GM19328 (cell line): ENCODE measurements around the gene CCRL2.
"Not testable (repeated sequence)": the region's sequence is repeated elsewhere in the genome, so short reads cannot be mapped to it uniquely, and the experiment has no call there.

Experiments
- ATAC-seq: cut with Tn5 transposase; IDR thresholded peaks from one replicate; pipeline ENCODE4 v1.9.1; 2021; ENCODE audit warnings: mild to moderate bottlenecking, moderate library complexity; ENCODE audit not compliant: unreplicated experiment

The CCRL2 gene

DNA sequence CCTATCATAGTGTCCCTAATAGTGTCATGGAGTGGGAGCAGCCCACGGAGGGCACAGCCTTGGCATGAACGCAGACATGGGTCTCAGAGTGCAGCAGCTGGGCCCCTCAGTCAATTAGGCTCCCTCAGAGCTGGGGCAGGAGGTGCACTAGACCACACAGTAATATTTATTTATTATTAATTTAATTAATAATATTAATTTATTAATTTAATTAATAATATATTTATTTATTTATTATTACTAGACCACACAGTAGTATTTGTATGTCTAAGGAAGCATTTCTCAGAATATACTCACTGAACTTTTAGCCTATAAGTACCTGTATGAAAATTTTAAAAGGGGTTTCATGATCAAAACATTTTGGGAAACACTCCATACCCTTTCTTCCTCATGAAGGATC, 5.5 kb upstream of the CCRL2 start:
- no peak for ATAC-seq

GRCh38 chr3:46402902-46403301, 4.2 kb upstream of the CCRL2 start:
- ATAC-seq: not testable (repeated sequence)

- ATAC-seq: no peak
Measured at GRCh38 chr3:46405301-46406019, 1.6 kb upstream of the CCRL2 start.

DNA sequence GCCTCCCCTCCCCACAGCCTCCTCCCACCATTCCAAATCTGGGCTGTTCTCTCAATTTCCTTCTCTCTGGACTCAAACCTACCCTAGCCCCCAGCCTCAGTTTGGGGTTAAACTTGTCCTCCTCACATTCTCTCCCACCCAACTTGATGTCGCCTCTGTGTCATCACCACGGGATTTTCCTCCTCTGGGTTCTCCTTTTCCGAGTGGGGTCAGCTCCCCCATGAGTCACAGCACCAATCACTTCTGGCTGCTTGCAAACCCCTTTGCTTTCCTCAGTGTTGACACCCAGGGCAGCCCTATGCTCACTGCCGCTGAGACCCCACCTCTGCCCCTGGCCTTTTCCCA, 644 bp upstream of the CCRL2 start:
- no peak for ATAC-seq

GRCh38 chr3:46407970-46408369, 911 bp downstream of the CCRL2 start:
- ATAC-seq: no peak

DNA sequence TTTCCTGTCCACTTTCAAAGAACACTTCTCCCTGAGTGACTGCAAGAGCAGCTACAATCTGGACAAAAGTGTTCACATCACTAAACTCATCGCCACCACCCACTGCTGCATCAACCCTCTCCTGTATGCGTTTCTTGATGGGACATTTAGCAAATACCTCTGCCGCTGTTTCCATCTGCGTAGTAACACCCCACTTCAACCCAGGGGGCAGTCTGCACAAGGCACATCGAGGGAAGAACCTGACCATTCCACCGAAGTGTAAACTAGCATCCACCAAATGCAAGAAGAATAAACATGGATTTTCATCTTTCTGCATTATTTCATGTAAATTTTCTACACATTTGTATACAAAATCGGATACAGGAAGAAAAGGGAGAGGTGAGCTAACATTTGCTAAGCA, 1.8 kb downstream of the CCRL2 start:
- ATAC-seq: no peak

GRCh38 chr3:46409739-46410489, 2.9 kb downstream of the CCRL2 start:
- ATAC-seq: no peak

- no peak for ATAC-seq
Measured at GRCh38 chr3:46410669-46411068, 3.6 kb downstream of the CCRL2 start.

DNA sequence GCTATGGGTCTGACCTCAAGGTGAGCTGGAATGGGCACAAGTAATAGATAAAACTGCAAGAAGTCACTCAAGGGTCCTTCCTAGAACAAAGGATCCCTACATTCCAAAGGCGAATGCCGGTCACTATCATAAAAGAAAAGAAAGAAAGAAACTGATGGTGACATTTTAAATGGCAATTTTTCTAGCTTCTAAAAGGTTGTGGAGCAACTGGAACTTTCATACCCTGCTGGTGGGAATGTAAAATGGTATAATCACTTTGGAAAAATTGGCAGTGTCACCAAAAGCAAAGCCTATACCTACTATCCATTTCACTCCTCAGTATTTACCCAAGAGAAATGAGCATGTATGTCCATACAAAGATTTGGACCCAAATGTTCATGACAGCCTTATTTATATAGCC, 4.2 kb downstream of the CCRL2 start:
- ATAC-seq: no peak

- no peak for ATAC-seq
Measured at GRCh38 chr3:46412786-46413298, 5.8 kb downstream of the CCRL2 start.

DNA sequence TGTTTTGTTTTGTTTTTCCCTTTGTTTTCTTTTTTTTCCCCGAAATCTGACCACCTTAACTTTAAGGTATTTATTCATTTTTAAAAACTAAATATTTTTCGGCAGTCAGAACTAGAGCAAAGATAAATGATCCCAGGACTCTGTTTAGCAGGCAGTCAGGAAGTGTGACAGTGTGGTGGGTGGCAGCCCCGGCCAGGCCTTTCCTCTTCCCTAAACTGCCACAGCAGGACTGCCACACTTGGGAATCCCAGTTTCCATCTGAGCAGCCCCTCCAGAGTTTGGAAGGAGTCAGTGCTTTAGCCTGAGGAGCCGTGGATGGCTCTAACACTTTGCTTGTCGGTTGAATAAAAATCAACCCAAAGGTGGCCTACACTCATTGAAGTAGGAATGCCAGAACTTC, 6.9 kb downstream of the CCRL2 start:
- ATAC-seq: no peak

DNA sequence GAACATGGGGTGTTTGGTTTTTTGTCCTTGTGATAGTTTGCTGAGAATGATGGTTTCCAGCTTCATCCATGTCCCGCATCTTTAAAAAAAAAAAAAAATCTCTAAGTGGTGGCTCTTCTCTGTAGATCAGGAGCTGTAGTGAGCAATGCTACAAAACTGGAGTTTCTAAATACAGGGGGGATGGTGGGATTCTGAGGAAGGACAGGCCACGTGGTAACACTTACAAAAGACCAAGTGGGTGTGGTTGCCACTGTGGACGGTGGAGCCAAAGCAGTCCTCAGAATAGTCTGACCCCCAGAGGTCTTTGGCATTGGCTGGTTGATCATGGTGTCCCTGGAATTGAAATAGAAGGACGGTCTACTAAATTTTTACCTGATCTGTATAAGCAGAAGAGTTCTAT, 7.7 kb downstream of the CCRL2 start:
- no peak for ATAC-seq

DNA sequence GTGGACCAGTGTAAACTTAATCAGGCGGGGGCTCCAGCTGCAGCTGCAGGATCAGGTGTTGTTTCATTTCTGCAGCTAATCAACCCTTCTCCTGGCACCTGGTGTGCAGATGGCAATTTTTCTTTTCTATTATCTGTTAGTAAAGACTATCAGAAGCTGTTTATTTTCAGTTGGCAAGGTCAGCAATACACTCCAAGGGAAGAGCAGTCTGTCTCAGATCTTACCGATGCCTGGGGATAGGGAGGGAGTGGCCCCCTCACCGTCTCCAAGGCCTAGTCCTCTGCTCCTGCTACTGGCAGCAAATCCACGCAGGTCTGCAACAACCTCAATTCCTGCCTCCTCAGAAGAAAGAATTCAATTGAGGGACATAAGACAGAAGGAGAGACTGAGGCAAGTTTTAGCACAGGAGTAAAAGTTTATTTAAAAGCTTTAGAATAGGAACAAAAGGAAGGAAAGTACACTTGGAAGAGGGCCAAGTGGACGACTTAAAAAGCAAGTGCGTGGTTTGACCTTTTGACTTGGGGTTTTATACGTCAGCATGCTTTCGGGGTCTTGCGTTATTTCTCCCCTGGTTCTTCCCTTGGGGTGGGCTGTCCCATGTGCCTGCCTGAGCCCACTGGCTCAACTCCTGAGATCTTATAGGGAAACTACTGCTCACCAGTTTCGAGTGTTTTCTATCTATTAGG, 9.2 kb downstream of the CCRL2 start:
- ATAC-seq: no peak

DNA sequence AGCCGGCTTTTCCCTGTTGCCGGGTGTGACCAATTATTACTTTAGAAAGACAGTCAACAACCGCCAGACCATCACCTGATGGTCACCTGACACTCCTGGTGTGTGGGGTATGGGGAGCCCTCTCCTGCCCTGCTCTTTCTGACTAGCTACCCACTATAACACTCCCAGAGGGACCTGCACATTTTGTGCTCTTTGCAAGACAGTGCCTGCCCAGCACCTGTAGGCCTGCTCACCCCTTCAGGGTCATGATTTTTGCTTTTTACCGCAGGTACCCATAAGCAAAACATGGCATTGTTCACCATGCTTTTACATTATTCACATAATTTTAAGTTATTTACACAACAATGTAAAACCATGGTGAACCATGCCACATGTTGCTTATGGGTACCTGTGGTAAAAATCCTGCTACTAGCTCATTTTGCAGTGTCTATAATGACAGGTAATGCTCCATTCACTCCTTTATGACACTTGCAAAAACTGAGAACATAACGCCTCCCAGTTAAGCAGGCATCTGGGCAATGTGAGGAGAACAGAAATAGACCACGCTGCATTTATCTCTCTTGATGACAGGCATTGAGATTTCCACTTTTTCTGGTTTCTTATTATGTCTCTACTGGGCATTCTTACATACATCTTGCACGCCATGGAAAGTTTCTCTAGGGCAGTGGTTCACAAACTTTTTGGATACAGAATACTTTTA, 9.9 kb downstream of the CCRL2 start:
- no peak for ATAC-seq

GRCh38 chr3:46417841-46418611, 11.0 kb downstream of the CCRL2 start:
- no peak for ATAC-seq

DNA sequence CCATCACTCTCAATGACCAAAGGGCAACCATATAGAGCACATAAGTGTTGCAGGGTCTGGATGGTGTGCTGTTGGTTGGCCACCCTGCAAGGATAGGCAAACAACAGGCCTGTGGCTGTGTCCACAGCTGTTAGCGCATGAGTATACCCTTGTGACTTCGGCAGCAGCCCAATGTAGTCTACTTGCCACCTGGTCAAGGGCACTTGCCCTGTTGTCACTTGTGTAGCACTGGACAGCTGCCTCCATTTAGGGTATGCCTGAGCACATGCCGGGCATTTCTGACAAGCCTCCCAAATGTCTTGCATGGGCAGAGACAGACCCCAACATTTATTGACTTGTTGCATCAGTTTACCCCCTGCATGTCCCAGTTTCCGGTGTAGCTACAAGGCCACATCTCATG, 12.8 kb downstream of the CCRL2 start:
- ATAC-seq: no peak

GRCh38 chr3:46420931-46421330, 13.9 kb downstream of the CCRL2 start:
- no peak for ATAC-seq

DNA sequence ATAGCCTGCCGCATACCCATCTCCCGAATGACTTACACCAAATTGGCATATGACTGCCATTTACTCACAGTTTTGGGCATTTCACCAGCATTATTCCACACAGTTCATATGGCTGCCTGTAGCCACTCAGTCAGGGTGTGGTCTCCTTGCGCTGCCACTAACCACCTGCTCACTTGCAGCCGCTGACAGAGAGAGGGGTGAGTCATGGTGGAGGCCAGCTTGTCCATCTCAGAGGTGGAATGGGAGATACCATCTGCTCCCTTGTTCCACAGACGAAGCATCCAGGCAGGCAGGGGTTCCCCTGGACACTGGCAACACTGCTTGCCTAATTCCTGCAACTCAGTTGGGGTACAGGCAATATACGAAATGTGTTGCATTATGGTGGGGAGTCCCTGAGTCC, 15.6 kb downstream of the CCRL2 start:
- no peak for ATAC-seq

DNA sequence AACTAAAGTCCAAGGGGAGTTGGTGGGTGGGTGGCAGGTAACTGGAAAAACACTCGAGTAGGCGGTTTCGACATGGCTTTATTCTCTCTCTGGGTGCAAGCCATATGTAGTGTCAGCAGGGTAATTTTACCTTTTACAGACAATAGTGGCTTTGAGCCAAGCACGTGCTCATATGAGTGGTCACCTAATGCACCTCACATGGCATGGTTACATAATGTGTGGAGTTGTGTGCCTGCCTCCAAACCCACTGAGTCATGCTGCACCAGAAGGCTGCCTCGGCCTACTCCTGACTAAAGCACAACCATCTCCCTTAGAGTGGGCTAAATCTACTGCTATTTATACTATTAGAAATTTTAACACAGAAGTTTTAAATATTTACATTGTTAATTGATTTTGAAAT, 16.5 kb downstream of the CCRL2 start:
- no peak for ATAC-seq

- not testable (repeated sequence) for ATAC-seq
Measured at GRCh38 chr3:46426476-46426875, 19.4 kb downstream of the CCRL2 start.

- ATAC-seq: not testable (repeated sequence)
Measured at GRCh38 chr3:46427404-46427803, 20.3 kb downstream of the CCRL2 start.
